Lung (tissue), 12 donors: ENCODE results near the gene SNTG2. TPM values are rescaled to one million over a fixed set of nuclear protein-coding genes. Genes with fewer than 3 reads are reported as not detected.

ENCODE experiments used
- ATAC-seq: fragments of 200-7000 bp; cut with Tn5 transposase; one replicate; pipeline ENCODE4 v1.9.1; 2020; ENCODE audit warnings: moderate number of reproducible peaks; ENCODE audit not compliant: insufficient read depth, low FRiP score
- DNase-seq, 3 donors: peaks; one replicate each; pipeline ENCODE4 v3.0.0-alpha.2; 2013 to 2017
- H3K27ac ChIP-seq, 2 donors: one replicate each; pipeline ENCODE4 v1.5.1; 2013; ENCODE audit warnings: mild to moderate bottlenecking in 2 of 2, moderate library complexity in 2 of 2, control low read depth in 1 of 2, inconsistent platforms in 1 of 2, low read depth in 1 of 2, low read length in 1 of 2
- H3K27me3 ChIP-seq, 3 donors: one replicate each; pipeline ENCODE4 v1.5.1; 2013; ENCODE audit warnings: low read length in 2 of 3; ENCODE audit not compliant: control insufficient read depth in 3 of 3, insufficient read depth in 3 of 3
- H3K36me3 ChIP-seq, 4 donors: one replicate each; pipeline ENCODE4 v1.5.1; 2013; ENCODE audit warnings: low read length in 4 of 4, mild to moderate bottlenecking in 1 of 4, moderate library complexity in 1 of 4; ENCODE audit not compliant: control insufficient read depth in 4 of 4, insufficient read depth in 4 of 4
- H3K4me1 ChIP-seq, 5 donors: one replicate each; pipeline ENCODE4 v1.5.1; 2013; ENCODE audit warnings: low read length in 5 of 5, mild to moderate bottlenecking in 2 of 5, moderate library complexity in 1 of 5; ENCODE audit not compliant: control insufficient read depth in 5 of 5, insufficient read depth in 5 of 5
- H3K4me3 ChIP-seq: one replicate; pipeline ENCODE4 v1.5.1; 2013; ENCODE audit warnings: mild to moderate bottlenecking, control low read depth, moderate library complexity
- H3K9ac ChIP-seq, 2 donors: one replicate each; pipeline ENCODE4 v1.5.1; 2013; ENCODE audit warnings: low read length in 2 of 2, control low read depth in 1 of 2; ENCODE audit not compliant: insufficient read depth in 1 of 2
- H3K9me3 ChIP-seq, 4 donors: one replicate each; pipeline ENCODE4 v1.5.1; 2013; ENCODE audit warnings: low read length in 3 of 4, mild to moderate bottlenecking in 1 of 4, moderate library complexity in 1 of 4; ENCODE audit not compliant: control insufficient read depth in 4 of 4, insufficient read depth in 3 of 4
- WGBS, 2 donors: extraction: QIAGEN DNeasy Blood & Tissue Kit; methylation state at CpG; one replicate each; pipeline ENCODE4 v1.1.7; 2013; 5-methylcytosine and 5-hydroxymethylcytosine counted together
- polyA plus RNA-seq, 2 donors: library from polyadenylated mRNA; stranded (reverse); fragments of 200-250 nt; gene quantifications; one replicate each; pipeline ENCODE4 v1.2.1, GENCODE V29; 2013
- total RNA-seq, 2 donors: library from RNA; depleted of rRNA in 1 of 2; stranded (reverse); fragments of >200 nt in 1 of 2; gene quantifications; one replicate each; pipeline ENCODE4 v1.2.1, GENCODE V29; 2014 to 2021
- TF ChIP-seq, protein P1 (sequence below): IDR thresholded peaks from 2 replicates; pipeline ENCODE4 v1.5.1; 2012; ENCODE audit warnings: mild to moderate bottlenecking; ENCODE audit errors: control extremely low read depth, extremely low read depth
- donor health status: control.
- donor health status: control.
- donor health status: Bipolar disorder and iron deficiency.
- donor health status: healthy.
- donor health status: DM: yes; HTN: yes; CAD: no.

The SNTG2 gene
- total and polyA plus RNA-seq, 4 donors, result 0.31 to 1.8 (median 1.2) TPM

DNA sequence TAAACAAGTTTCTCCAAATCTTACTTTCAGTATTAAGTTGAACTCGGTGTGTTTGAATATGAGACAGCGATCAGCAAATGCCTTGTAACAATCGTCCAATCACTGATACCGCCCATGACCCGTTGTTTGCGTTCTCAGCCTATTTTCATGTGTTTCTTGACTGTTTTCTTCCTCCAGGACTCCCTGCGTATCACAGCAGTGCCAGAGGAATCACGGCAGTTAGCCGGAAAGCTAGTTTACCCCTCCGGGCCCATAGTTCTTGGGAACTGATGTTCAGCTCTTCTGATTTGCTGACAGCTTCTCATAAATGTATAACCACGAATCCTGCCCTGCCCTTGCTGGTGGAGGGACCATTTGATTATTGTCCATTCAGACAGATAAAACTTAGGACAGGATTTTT, 420.4 kb downstream of the SNTG2 start:
- Histone ChIP-seq H3K4me3 (no peak overlapping the region), H3K4me1 (peaks cover 0 to 3% (median 0%) of the 10 kb centered on the region in 5 donors), H3K27ac (no peak overlapping the region), H3K36me3 (no peaks in the 10 kb centered on the region), H3K27me3 (no peaks in the 10 kb centered on the region), H3K9me3 (no peaks in the 10 kb centered on the region), H3K9ac (no peak overlapping the region)
- DNase-seq (no peak), ATAC-seq (no peak)
- TF ChIP-seq, protein P1, sequence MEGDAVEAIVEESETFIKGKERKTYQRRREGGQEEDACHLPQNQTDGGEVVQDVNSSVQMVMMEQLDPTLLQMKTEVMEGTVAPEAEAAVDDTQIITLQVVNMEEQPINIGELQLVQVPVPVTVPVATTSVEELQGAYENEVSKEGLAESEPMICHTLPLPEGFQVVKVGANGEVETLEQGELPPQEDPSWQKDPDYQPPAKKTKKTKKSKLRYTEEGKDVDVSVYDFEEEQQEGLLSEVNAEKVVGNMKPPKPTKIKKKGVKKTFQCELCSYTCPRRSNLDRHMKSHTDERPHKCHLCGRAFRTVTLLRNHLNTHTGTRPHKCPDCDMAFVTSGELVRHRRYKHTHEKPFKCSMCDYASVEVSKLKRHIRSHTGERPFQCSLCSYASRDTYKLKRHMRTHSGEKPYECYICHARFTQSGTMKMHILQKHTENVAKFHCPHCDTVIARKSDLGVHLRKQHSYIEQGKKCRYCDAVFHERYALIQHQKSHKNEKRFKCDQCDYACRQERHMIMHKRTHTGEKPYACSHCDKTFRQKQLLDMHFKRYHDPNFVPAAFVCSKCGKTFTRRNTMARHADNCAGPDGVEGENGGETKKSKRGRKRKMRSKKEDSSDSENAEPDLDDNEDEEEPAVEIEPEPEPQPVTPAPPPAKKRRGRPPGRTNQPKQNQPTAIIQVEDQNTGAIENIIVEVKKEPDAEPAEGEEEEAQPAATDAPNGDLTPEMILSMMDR, result no peak
- WGBS, 2 donors, result 85 to 89% methylated on average over 11 of the region's 11 CpGs

- 83 to 84% methylated on average over 12 of the region's 12 CpGs for WGBS, 2 donors
Measured at GRCh38 chr2:1373830-1374229, 423.2 kb downstream of the SNTG2 start.

DNA sequence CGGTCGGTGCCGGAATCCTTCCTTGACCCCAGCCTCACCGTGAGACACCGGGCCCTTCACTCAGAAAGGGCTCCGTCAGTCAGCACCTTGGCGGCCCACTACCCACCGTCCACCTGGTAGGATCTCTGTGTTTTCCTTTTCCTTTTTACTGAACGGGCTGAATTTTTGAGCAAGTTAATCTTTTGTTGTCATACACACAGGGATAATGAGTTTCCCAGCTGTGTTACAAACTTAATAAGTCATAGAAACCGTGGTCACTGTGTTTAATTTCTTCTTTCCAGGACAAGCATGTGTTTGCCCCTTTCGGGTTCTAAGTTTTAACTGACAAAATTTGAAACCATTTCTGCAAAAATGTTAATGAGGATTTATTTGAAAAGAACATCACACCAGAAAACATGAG, 423.6 kb downstream of the SNTG2 start:
- Histone ChIP-seq H3K27me3 (no peaks in the 10 kb centered on the region), H3K9me3 (peaks cover 0 to 5% (median 0%) of the 10 kb centered on the region in 4 donors), H3K27ac (peak overlapping the region in 1 of 2 donors; percentile 0), H3K9ac (no peak overlapping the region), H3K36me3 (no peaks in the 10 kb centered on the region), H3K4me3 (no peak overlapping the region), H3K4me1 (peaks cover 0 to 3% (median 0%) of the 10 kb centered on the region in 5 donors)
- 83% methylated on average over 11 of the region's 11 CpGs for WGBS, 2 donors
- ATAC-seq, result no peak
- DNase-seq, result peak in 2 of 3 donors; percentile 73
- TF ChIP-seq, protein P1, result no peak

More at GRCh38 chr2:1373830-1374229, 423.2 kb downstream of the SNTG2 start:
- TF ChIP-seq, protein P1, result no peak
- no peak for DNase-seq
- Histone ChIP-seq H3K36me3 (no peaks in the 10 kb centered on the region), H3K4me1 (peaks cover 0 to 3% (median 0%) of the 10 kb centered on the region in 5 donors), H3K4me3 (no peak overlapping the region), H3K9ac (no peak overlapping the region), H3K27me3 (no peaks in the 10 kb centered on the region), H3K27ac (no peak overlapping the region), H3K9me3 (peaks cover 0 to 5% (median 0%) of the 10 kb centered on the region in 4 donors)
- no peak for ATAC-seq

- no peaks in the 10 kb centered on the region for H3K27me3 ChIP-seq
- peaks cover 0 to 3% (median 0%) of the 10 kb centered on the region in 5 donors for H3K4me1 ChIP-seq
- H3K27ac ChIP-seq, result no peak overlapping the region
- no peak for ATAC-seq
- 86 to 87% methylated on average over 14 of the region's 14 CpGs for WGBS, 2 donors
- TF ChIP-seq, protein P1, result no peak
- no peak overlapping the region for H3K9ac ChIP-seq
- H3K36me3 ChIP-seq, result no peaks in the 10 kb centered on the region
- no peak for DNase-seq
- no peak overlapping the region for H3K4me3 ChIP-seq
- peaks cover 0 to 5% (median 0%) of the 10 kb centered on the region in 4 donors for H3K9me3 ChIP-seq
Measured at GRCh38 chr2:1375794-1376193, 425.1 kb downstream of the SNTG2 start.
